H1 (cell line): Measurements from ENCODE around the gene FHAD1. TPM values are rescaled to one million over a fixed set of nuclear protein-coding genes. Genes with fewer than 3 reads are reported as not detected.

ENCODE experiments used
- CTCF ChIA-PET: fragments of 300-600 bp; sonication (Branson Sonifier 250); formaldehyde crosslinking; loops from one replicate; lab custom pipeline; 2021; ENCODE audit not compliant: partially characterized antibody; lab: Charles Lee
- POLR2A ChIA-PET: fragments of 300-600 bp; sonication (Branson Sonifier 250); formaldehyde crosslinking; loops from one replicate; lab custom pipeline; 2021; ENCODE audit warnings: inconsistent platforms; ENCODE audit not compliant: partially characterized antibody; lab: Charles Lee
- DNase-seq, 2 experiments: peaks; one replicate each; pipeline versions ENCODE4 v3.0.0 to v3.0.0-alpha.2; 2010 to 2022; ENCODE audit warnings: low spot score in 2 of 2, low read depth in 1 of 2, mixed read lengths in 1 of 2
- FAIRE-seq: peaks from 2 replicates; lab custom pipeline; 2011; peaks lifted over from hg19 to GRCh38; lab: Jason Lieb, UNC
- H2AFZ ChIP-seq: 2 replicates; pipeline ENCODE4 v1.8.1; 2012; ENCODE audit warnings: low read length, inconsistent platforms
- H2AK5ac ChIP-seq: 2 replicates; pipeline ENCODE4 v1.6.1; 2013; ENCODE audit warnings: low read depth, low read length
- H2BK120ac ChIP-seq: replicated peaks from 2 replicates; pipeline ENCODE3; 2013; ENCODE audit warnings: low read depth, low read length, inconsistent platforms
- H2BK12ac ChIP-seq: 2 replicates; pipeline ENCODE4 v1.6.1; 2013; ENCODE audit warnings: low read depth, low read length
- H2BK15ac ChIP-seq: 2 replicates; pipeline ENCODE4 v1.6.1; 2013; ENCODE audit warnings: low read length
- H2BK20ac ChIP-seq: 2 replicates; pipeline ENCODE4 v1.6.1; 2013; ENCODE audit warnings: low read length
- H2BK5ac ChIP-seq: 2 replicates; pipeline ENCODE4 v1.6.1; 2013; ENCODE audit warnings: low read depth, low read length
- H3K14ac ChIP-seq: 2 replicates; pipeline ENCODE4 v1.6.1; 2013; ENCODE audit warnings: inconsistent platforms; ENCODE audit not compliant: insufficient read length
- H3K18ac ChIP-seq: 2 replicates; pipeline ENCODE4 v1.6.1; 2013; ENCODE audit warnings: low read length; ENCODE audit errors: extremely low read depth
- H3K23ac ChIP-seq: 2 replicates; pipeline ENCODE4 v1.6.1; 2013; ENCODE audit warnings: inconsistent platforms; ENCODE audit not compliant: insufficient read length
- H3K23me2 ChIP-seq: 2 replicates; pipeline ENCODE4 v1.6.1; 2013; ENCODE audit warnings: low read depth, low read length
- H3K27ac ChIP-seq: 2 replicates; pipeline ENCODE4 v1.6.1; 2011; ENCODE audit warnings: low read depth, low read length, inconsistent platforms
- H3K27me3 ChIP-seq, 4 experiments: replicated peaks in 1 of 4; 1 replicate in 1 of 4; 2 replicates in 3 of 4; pipeline versions ENCODE4 v1.6.1 to v1.8.1; 2011 to 2013; ENCODE audit warnings: low read length in 3 of 4, mild to moderate bottlenecking in 3 of 4, inconsistent platforms in 2 of 4, mixed read lengths in 2 of 4, moderate library complexity in 1 of 4; ENCODE audit not compliant: control insufficient read depth in 3 of 4, insufficient read depth in 3 of 4; ENCODE audit errors: extremely low read depth in 1 of 4
- H3K36me3 ChIP-seq, 4 experiments: 2 replicates each; pipeline versions ENCODE4 v1.6.1 to v1.8.1; 2011 to 2013; ENCODE audit warnings: mild to moderate bottlenecking in 4 of 4, low read length in 3 of 4, moderate library complexity in 2 of 4, control low read depth in 1 of 4, inconsistent platforms in 1 of 4; ENCODE audit not compliant: insufficient read depth in 4 of 4, control insufficient read depth in 2 of 4
- H3K4ac ChIP-seq: replicated peaks from 2 replicates; pipeline ENCODE3; 2013; ENCODE audit warnings: low read length, low read depth, mixed read lengths, inconsistent platforms; ENCODE audit not compliant: insufficient read length
- H3K4me1 ChIP-seq, 4 experiments: replicated peaks in 1 of 4; 1 replicate in 1 of 4; 2 replicates in 3 of 4; pipeline versions ENCODE4 v1.6.1 to v1.8.1; 2011 to 2013; ENCODE audit warnings: low read length in 3 of 4, inconsistent platforms in 2 of 4, mixed read lengths in 1 of 4; ENCODE audit not compliant: insufficient read depth in 4 of 4, control insufficient read depth in 3 of 4
- H3K4me2 ChIP-seq, 2 experiments: 2 replicates each; pipeline versions ENCODE4 v1.6.1 to v1.8.1; 2011 to 2013; ENCODE audit warnings: low read depth in 2 of 2, low read length in 2 of 2, control low read depth in 1 of 2, inconsistent platforms in 1 of 2, mild to moderate bottlenecking in 1 of 2; ENCODE audit not compliant: insufficient read depth in 1 of 2
- H3K4me3 ChIP-seq, 4 experiments: fragments of 200-600, 300-600 bp in 1 of 4; sonication (generic), shearing (Covaris generic), sonication (Bioruptor Twin) in 1 of 4; 2 replicates each; pipeline versions ENCODE4 v1.5.1 to v1.8.1; 2011 to 2016; ENCODE audit warnings: low read length in 4 of 4, low read depth in 3 of 4, control low read depth in 2 of 4, inconsistent platforms in 2 of 4, mild to moderate bottlenecking in 2 of 4, mixed read lengths in 1 of 4, moderate library complexity in 1 of 4; ENCODE audit not compliant: insufficient read depth in 2 of 4; ENCODE audit errors: extremely low read depth in 1 of 4
- H3K56ac ChIP-seq: replicated peaks from 2 replicates; pipeline ENCODE3; 2013; ENCODE audit warnings: low read depth, mild to moderate bottlenecking, mixed read lengths, low read length, inconsistent platforms; ENCODE audit not compliant: insufficient read length
- H3K79me1 ChIP-seq: 2 replicates; pipeline ENCODE4 v1.6.1; 2013; ENCODE audit warnings: low read depth, low read length, control low read depth
- H3K79me2 ChIP-seq, 2 experiments: 2 replicates each; pipeline versions ENCODE4 v1.6.1 to v1.8.1; 2012 to 2013; ENCODE audit warnings: low read length in 2 of 2, mild to moderate bottlenecking in 2 of 2, inconsistent platforms in 1 of 2; ENCODE audit not compliant: insufficient read depth in 2 of 2, control insufficient read depth in 1 of 2
- H3K9ac ChIP-seq, 4 experiments: replicated peaks in 1 of 4; 1 replicate in 1 of 4; 2 replicates in 3 of 4; pipeline versions ENCODE4 v1.6.1 to v1.8.1; 2011 to 2013; ENCODE audit warnings: low read depth in 3 of 4, low read length in 3 of 4, control low read depth in 2 of 4, mild to moderate bottlenecking in 2 of 4, moderate library complexity in 2 of 4, inconsistent platforms in 1 of 4; ENCODE audit errors: extremely low read depth in 1 of 4
- H3K9me3 ChIP-seq, 2 experiments: 2 replicates each; pipeline versions ENCODE4 v1.6.1 to v1.8.1; 2012 to 2013; ENCODE audit warnings: mild to moderate bottlenecking in 2 of 2, moderate library complexity in 2 of 2, control low read depth in 1 of 2, inconsistent platforms in 1 of 2, low read depth in 1 of 2, low read length in 1 of 2, mixed read lengths in 1 of 2; ENCODE audit not compliant: insufficient read depth in 2 of 2
- H4K20me1 ChIP-seq, 2 experiments: replicated peaks in 1 of 2; 2 replicates each; pipeline versions ENCODE3 to v1.8.1; 2011 to 2013; ENCODE audit warnings: inconsistent platforms in 2 of 2, low read length in 2 of 2, mild to moderate bottlenecking in 1 of 2; ENCODE audit not compliant: insufficient read depth in 2 of 2, control insufficient read depth in 1 of 2
- H4K5ac ChIP-seq: 2 replicates; pipeline ENCODE4 v1.6.1; 2013; ENCODE audit warnings: low read length, low read depth, mixed read lengths, inconsistent platforms; ENCODE audit not compliant: insufficient read length
- H4K8ac ChIP-seq: 2 replicates; pipeline ENCODE4 v1.8.0; 2013; ENCODE audit warnings: mild to moderate bottlenecking, moderate library complexity, low read length, inconsistent platforms; ENCODE audit not compliant: insufficient read depth; ENCODE audit errors: extremely low read depth
- H4K91ac ChIP-seq: replicated peaks from 2 replicates; pipeline ENCODE3; 2013; ENCODE audit warnings: low read length, mixed read lengths, inconsistent platforms; ENCODE audit not compliant: insufficient read length
- BRCA1 ChIP-seq: IDR thresholded peaks from 2 replicates; pipeline ENCODE4 v1.6.1; 2012; ENCODE audit warnings: low read depth, low read length, improper control_type of control experiment
- CEBPB ChIP-seq: IDR thresholded peaks from 2 replicates; pipeline ENCODE4 v1.6.1; 2012; ENCODE audit warnings: low read depth, low read length
- CHD1 ChIP-seq: IDR thresholded peaks from 2 replicates; pipeline ENCODE4 v1.6.1; 2012; ENCODE audit warnings: low read depth, low read length, improper control_type of control experiment
- CHD2 ChIP-seq: IDR thresholded peaks from 2 replicates; pipeline ENCODE4 v1.6.1; 2012; ENCODE audit warnings: low read length, improper control_type of control experiment
- EGR1 ChIP-seq: IDR thresholded peaks from 2 replicates; pipeline ENCODE4 v1.6.1; 2011; ENCODE audit warnings: low read depth, low read length, borderline replicate concordance
- JUN ChIP-seq: IDR thresholded peaks from 2 replicates; pipeline ENCODE4 v1.6.1; 2011; ENCODE audit warnings: low read depth, mild to moderate bottlenecking, improper control_type of control experiment, low read length
- KDM5A ChIP-seq: fragments of 200-600 bp; IDR thresholded peaks from 2 replicates; pipeline ENCODE4 v1.7.1; 2012; ENCODE audit warnings: mild to moderate bottlenecking, low read length, inconsistent platforms, mixed read lengths
- NRF1 ChIP-seq: IDR thresholded peaks from 2 replicates; pipeline ENCODE4 v1.6.1; 2011; ENCODE audit warnings: mild to moderate bottlenecking, low read depth, low read length, improper control_type of control experiment
- SP1 ChIP-seq: IDR thresholded peaks from 2 replicates; pipeline ENCODE4 v1.6.1; 2011; ENCODE audit warnings: low read depth, low read length
- TAF1 ChIP-seq: IDR thresholded peaks from 2 replicates; pipeline ENCODE4 v1.6.1; 2011; ENCODE audit warnings: mild to moderate bottlenecking, low read depth, low read length
- TBP ChIP-seq: IDR thresholded peaks from 2 replicates; pipeline ENCODE4 v1.6.1; 2011; ENCODE audit warnings: low read depth, low read length, improper control_type of control experiment
- TCF12 ChIP-seq: IDR thresholded peaks from 2 replicates; pipeline ENCODE4 v1.6.1; 2011; ENCODE audit warnings: low read depth, mild to moderate bottlenecking, low read length
- WGBS, 2 experiments: shearing (Covaris generic) in 1 of 2; methylation state at CpG; one replicate each; pipeline versions ENCODE4 v1.1.6 to v1.1.7; 2013 to 2015; ENCODE audit warnings: low lambda C conversion rate in 2 of 2, mixed read lengths in 2 of 2, inconsistent platforms in 1 of 2, low coverage in 1 of 2, missing lambda C conversion rate in 1 of 2; ENCODE audit not compliant: insufficient replicate concordance in 2 of 2, insufficient coverage in 1 of 2, insufficient read length in 1 of 2; ENCODE audit errors: extremely low coverage in 1 of 2, missing lambda C conversion rate in 1 of 2; 5-methylcytosine and 5-hydroxymethylcytosine counted together
- polyA plus RNA-seq, 7 experiments: library from polyadenylated mRNA; depleted of rRNA in 3 of 7; stranded (reverse) in 5 of 7; unstranded in 2 of 7; fragments of >200 nt in 5 of 7; fragments of 200-250 nt in 2 of 7; gene quantifications; 1 replicate in 5 of 7; 2 replicates in 1 of 7; 4 replicates in 1 of 7; pipeline versions ENCODE4 v1.2.1 to v1.2.3, GENCODE V29; 2011 to 2013; ENCODE audit warnings: missing spikeins in 2 of 7, mixed read lengths in 2 of 7
- total RNA-seq: library from RNA; stranded (reverse); fragmentation: NEBNext Ultra II Directional; extraction: Animal tissue kit (Norgen Biotek cat#: 25700); gene quantifications from 2 replicates; pipeline ENCODE4 v1.2.1, GENCODE V29; 2021
- TF ChIP-seq, protein P1 (sequence below): IDR thresholded peaks from 2 replicates; pipeline ENCODE4 v1.6.1; 2011; ENCODE audit warnings: low read depth, mild to moderate bottlenecking, low read length; ENCODE audit not compliant: insufficient read depth

The FHAD1 gene
- total and polyA plus RNA-seq, 2 of the 8 experiments (the other 6 are each of a cell fraction or from before 2014, with no cell fraction given), result 0.39 to 0.69 TPM

DNA sequence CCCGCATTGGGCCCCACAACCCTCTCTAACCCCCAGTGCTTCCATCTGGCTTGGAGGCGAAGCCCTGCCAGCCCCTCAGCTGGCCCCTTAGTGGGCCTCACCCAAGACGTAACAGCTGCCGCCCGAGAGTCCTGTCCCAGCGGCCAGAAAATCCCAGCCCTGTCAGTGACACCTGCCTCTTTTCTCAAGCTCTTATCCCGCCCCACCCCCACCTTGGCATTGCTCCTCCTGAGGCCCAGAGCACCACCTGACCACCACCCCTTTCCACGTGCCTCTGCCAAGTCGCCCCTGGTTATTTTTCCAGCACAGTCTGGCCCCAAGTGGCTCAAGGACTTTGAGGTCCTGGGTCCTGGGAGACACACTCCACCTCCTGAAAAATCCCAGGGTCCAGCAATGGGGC, 185.3 kb downstream of the FHAD1 start:
- no peaks in the 10 kb centered on the region for H3K9me3 ChIP-seq
- H3K36me3 ChIP-seq, result no peaks in the 10 kb centered on the region; a peak in 1 of 8 replicates
- no peak overlapping the region for H2BK5ac ChIP-seq
- no peaks in the 10 kb centered on the region for H3K79me2 ChIP-seq
- no peak overlapping the region for H2AK5ac ChIP-seq
- no peak for TF ChIP-seq EGR1
- no peak for TF ChIP-seq JUN
- TF ChIP-seq TBP, result no peak
- no peak for TF ChIP-seq BRCA1
- no peak for TF ChIP-seq NRF1
- no peak for TF ChIP-seq SP1
- TF ChIP-seq CHD1, result no peak
- TF ChIP-seq, protein P1, sequence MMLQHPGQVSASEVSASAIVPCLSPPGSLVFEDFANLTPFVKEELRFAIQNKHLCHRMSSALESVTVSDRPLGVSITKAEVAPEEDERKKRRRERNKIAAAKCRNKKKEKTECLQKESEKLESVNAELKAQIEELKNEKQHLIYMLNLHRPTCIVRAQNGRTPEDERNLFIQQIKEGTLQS, result no peak
- TF ChIP-seq TAF1, result no peak
- no peak for TF ChIP-seq CEBPB
- no peak for TF ChIP-seq CHD2
- TF ChIP-seq KDM5A, result no peak
- TF ChIP-seq TCF12, result no peak
- TF ChIP-seq, all 59 proteins: peak for 0
- no peak overlapping the region for H2BK20ac ChIP-seq
- H4K8ac ChIP-seq, result 0 out of 2 replicates have a peak overlapping the region, but pooled peaks have one; percentile 2
- H3K23me2 ChIP-seq, result peaks cover 2% of the 10 kb centered on the region; the same call in 1 of the 2 replicates
- H3K56ac ChIP-seq, result no peak overlapping the region
- 85% methylated on average over 9 of the region's 9 CpGs; no CpG with 5 or more reads in 1 of the 2 experiments for WGBS, 2 experiments
- no peak overlapping the region for H2AFZ ChIP-seq
- no peak overlapping the region for H3K4ac ChIP-seq
- H3K4me2 ChIP-seq, result no peak overlapping the region
- H3K27ac ChIP-seq, result no peak overlapping the region
- no peak for DNase-seq
- H3K14ac ChIP-seq, result no peak overlapping the region
- FAIRE-seq, result no peak
- H3K18ac ChIP-seq, result no peak overlapping the region
- peaks cover 0 to 2% (median 0%) of the 10 kb centered on the region in 4 experiments; a peak in 5 of 7 replicates for H3K4me1 ChIP-seq
- H3K27me3 ChIP-seq, result no peaks in the 10 kb centered on the region; a peak in 1 of 7 replicates
- peaks cover 0 to 2% of the 10 kb centered on the region in 2 experiments for H4K20me1 ChIP-seq
- H2BK15ac ChIP-seq, result no peak overlapping the region
- no peak overlapping the region for H2BK12ac ChIP-seq
- H4K5ac ChIP-seq, result no peak overlapping the region
- ChIA-PET CTCF (interaction anchor here (0.7 to 16.9 kb wide), 25 partner anchors 9 to 184 kb away, joined by 3 to 170 read pairs (median 5); no protein-coding TSS in a partner anchor), POLR2A (interaction anchor here (1.4 kb wide), 1 partner anchor 104 kb away, joined by 3 read pairs; no protein-coding TSS in a partner anchor)
- no peak overlapping the region for H4K91ac ChIP-seq
- no peaks in the 10 kb centered on the region for H3K79me1 ChIP-seq
- H3K9ac ChIP-seq, result no peak overlapping the region
- H3K23ac ChIP-seq, result no peak overlapping the region
- H3K4me3 ChIP-seq, result no peak overlapping the region
- H2BK120ac ChIP-seq, result no peak overlapping the region
